Measurements from ENCODE around the gene KRTAP10-1. TPM values are rescaled to one million over a fixed set of nuclear protein-coding genes. Genes with fewer than 3 reads are reported as not detected.
"Not testable (repeated sequence)": the region's sequence is repeated elsewhere in the genome, so short reads cannot be mapped to it uniquely, and the experiment has no call there.

The KRTAP10-1 gene
- polyA plus RNA-seq, 12 donors = not detected

GRCh38 chr21:44571296-44571695 is 31.3 kb upstream of the KRTAP10-1 start:
- DNase-seq = no peak

GRCh38 chr21:44569861-44570517 is 30.0 kb upstream of the KRTAP10-1 start:
- DNase-seq = no peak

GRCh38 chr21:44568667-44569556 is 28.9 kb upstream of the KRTAP10-1 start:
- no peak for DNase-seq

- DNase-seq = no peak
Observed at GRCh38 chr21:44568261-44568660, 28.3 kb upstream of the KRTAP10-1 start.

GRCh38 chr21:44567481-44568171 is 27.6 kb upstream of the KRTAP10-1 start:
- DNase-seq = no peak

GRCh38 chr21:44566403-44566802 is 26.4 kb upstream of the KRTAP10-1 start:
- DNase-seq = no peak

- no peak for DNase-seq
Observed at GRCh38 chr21:44564886-44565598, 25.0 kb upstream of the KRTAP10-1 start.

- no peak for DNase-seq
Observed at GRCh38 chr21:44564099-44564498, 24.1 kb upstream of the KRTAP10-1 start.

- DNase-seq = no peak
Observed at GRCh38 chr21:44558695-44559094, 18.7 kb upstream of the KRTAP10-1 start, which contains the start of gene KRTAP10-3. Gene KRTAP10-3 (minus strand): TSS chr21:44558795. CDS start chr21:44558715, 80 bp downstream.

- DNase-seq = not testable (repeated sequence)
Observed at GRCh38 chr21:44558329-44558675, 18.3 kb upstream of the KRTAP10-1 start.

GRCh38 chr21:44557491-44558328 is 17.7 kb upstream of the KRTAP10-1 start:
- no peak for DNase-seq

GRCh38 chr21:44556879-44557278 is 16.9 kb upstream of the KRTAP10-1 start:
- DNase-seq = no peak

- DNase-seq = no peak
Observed at GRCh38 chr21:44555200-44555875, 15.3 kb upstream of the KRTAP10-1 start.

GRCh38 chr21:44552681-44553080 is 12.7 kb upstream of the KRTAP10-1 start:
- DNase-seq = no peak

GRCh38 chr21:44552136-44552535 is 12.1 kb upstream of the KRTAP10-1 start:
- DNase-seq = no peak

GRCh38 chr21:44551340-44551961 is 11.5 kb upstream of the KRTAP10-1 start, which contains the start of gene KRTAP10-2:
Gene KRTAP10-2 (minus strand): TSS chr21:44551505. CDS start chr21:44551458, 47 bp downstream.
- no peak for DNase-seq

GRCh38 chr21:44550807-44551206 is 10.8 kb upstream of the KRTAP10-1 start:
- no peak for DNase-seq

- not testable (repeated sequence) for DNase-seq
Observed at GRCh38 chr21:44550285-44550684, 10.3 kb upstream of the KRTAP10-1 start.

GRCh38 chr21:44549525-44550211 is 9.7 kb upstream of the KRTAP10-1 start:
- no peak for DNase-seq
